SK-N-SH treated with all-trans-retinoic acid at 6 μM for 48 hours (cell line): ENCODE measurements around the gene ARID3A.

ENCODE experiments used
- ARNTL ChIP-seq: fragments of 450-650 bp; formaldehyde crosslinking; IDR thresholded peaks from 2 replicates; pipeline ENCODE4 v1.5.0; 2020; ENCODE audit warnings: low read depth, mild to moderate bottlenecking, moderate library complexity, borderline replicate concordance
- BACH2 ChIP-seq: fragments of 250-450 bp; sonication (Bioruptor Pico); IDR thresholded peaks from 2 replicates; pipeline ENCODE4 v1.9.0; 2021; ENCODE audit warnings: mild to moderate bottlenecking, borderline replicate concordance
- CSDC2 ChIP-seq: fragments of 250-450 bp; sonication (Bioruptor Pico); IDR thresholded peaks from 2 replicates; pipeline ENCODE4 v1.5.0; 2020; ENCODE audit warnings: mild to moderate bottlenecking, moderate library complexity
- ESRRG ChIP-seq: fragments of 250-450 bp; sonication (Bioruptor Pico); IDR thresholded peaks from 2 replicates; pipeline ENCODE4 v1.6.1; 2021; ENCODE audit warnings: mild to moderate bottlenecking
- SNAI2 ChIP-seq: fragments of 250-450 bp; sonication (Bioruptor Pico); IDR thresholded peaks from 2 replicates; pipeline ENCODE4 v1.5.0; 2020; ENCODE audit warnings: mild to moderate bottlenecking, moderate library complexity
- ZFP3 ChIP-seq: fragments of 250-450 bp; sonication (Bioruptor Pico); IDR thresholded peaks from 2 replicates; pipeline ENCODE4 v1.5.0; 2020; ENCODE audit warnings: mild to moderate bottlenecking, moderate library complexity
- TF ChIP-seq, protein P1 (sequence below): fragments of 250-450 bp; sonication (Bioruptor Pico); IDR thresholded peaks from 2 replicates; pipeline ENCODE4 v1.8.0; 2020; ENCODE audit warnings: mild to moderate bottlenecking, moderate library complexity, borderline replicate concordance

DNA sequence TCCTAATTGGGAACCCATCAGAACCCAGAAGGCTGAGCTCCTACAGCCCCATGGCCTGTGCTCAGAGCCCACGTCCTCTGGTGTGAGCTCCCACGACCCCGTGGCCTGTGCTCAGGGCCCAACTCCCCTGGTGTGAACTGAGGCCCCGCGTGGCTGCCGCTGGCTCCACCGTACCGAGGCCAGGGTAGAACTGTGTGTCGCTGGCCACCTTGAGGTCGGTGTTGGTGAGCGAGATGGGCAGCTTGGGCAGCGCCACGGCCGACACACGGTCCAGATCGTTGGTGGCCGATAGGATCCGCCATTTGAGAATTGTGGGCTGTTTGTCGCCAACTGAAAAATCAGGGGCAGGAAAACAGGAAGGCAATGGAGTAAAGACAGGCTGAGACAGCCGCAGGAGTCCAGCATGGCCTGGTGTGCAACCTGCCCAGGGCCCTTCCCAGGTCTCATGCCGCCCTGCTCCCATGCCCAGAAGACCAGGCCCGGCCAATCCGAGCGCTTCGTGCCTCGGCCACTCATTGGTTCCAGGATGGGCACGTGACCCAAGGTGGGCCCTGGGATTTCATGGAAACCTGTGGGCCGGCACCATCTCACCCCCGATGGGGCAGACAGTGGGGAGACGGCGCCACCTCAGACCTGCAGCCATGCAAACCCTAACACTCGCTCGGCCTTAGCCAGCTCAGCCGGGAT, 44.3 kb upstream of the ARID3A start:
- TF ChIP-seq, protein P1, sequence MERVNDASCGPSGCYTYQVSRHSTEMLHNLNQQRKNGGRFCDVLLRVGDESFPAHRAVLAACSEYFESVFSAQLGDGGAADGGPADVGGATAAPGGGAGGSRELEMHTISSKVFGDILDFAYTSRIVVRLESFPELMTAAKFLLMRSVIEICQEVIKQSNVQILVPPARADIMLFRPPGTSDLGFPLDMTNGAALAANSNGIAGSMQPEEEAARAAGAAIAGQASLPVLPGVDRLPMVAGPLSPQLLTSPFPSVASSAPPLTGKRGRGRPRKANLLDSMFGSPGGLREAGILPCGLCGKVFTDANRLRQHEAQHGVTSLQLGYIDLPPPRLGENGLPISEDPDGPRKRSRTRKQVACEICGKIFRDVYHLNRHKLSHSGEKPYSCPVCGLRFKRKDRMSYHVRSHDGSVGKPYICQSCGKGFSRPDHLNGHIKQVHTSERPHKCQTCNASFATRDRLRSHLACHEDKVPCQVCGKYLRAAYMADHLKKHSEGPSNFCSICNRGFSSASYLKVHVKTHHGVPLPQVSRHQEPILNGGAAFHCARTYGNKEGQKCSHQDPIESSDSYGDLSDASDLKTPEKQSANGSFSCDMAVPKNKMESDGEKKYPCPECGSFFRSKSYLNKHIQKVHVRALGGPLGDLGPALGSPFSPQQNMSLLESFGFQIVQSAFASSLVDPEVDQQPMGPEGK (CRISPR knock-in tag), result no peak
- TF ChIP-seq BACH2 (CRISPR knock-in tag), result no peak
- TF ChIP-seq ARNTL, result no peak
- TF ChIP-seq ESRRG (CRISPR knock-in tag), result no peak
- no peak for TF ChIP-seq SNAI2 (CRISPR knock-in tag)
- no peak for TF ChIP-seq ZFP3
- TF ChIP-seq CSDC2, result no peak
